ENCODE results near the gene SPOUT1.
A peak's percentile ranks its signal among the peaks of the same experiment; 100 is the strongest.

The SPOUT1 gene

DNA sequence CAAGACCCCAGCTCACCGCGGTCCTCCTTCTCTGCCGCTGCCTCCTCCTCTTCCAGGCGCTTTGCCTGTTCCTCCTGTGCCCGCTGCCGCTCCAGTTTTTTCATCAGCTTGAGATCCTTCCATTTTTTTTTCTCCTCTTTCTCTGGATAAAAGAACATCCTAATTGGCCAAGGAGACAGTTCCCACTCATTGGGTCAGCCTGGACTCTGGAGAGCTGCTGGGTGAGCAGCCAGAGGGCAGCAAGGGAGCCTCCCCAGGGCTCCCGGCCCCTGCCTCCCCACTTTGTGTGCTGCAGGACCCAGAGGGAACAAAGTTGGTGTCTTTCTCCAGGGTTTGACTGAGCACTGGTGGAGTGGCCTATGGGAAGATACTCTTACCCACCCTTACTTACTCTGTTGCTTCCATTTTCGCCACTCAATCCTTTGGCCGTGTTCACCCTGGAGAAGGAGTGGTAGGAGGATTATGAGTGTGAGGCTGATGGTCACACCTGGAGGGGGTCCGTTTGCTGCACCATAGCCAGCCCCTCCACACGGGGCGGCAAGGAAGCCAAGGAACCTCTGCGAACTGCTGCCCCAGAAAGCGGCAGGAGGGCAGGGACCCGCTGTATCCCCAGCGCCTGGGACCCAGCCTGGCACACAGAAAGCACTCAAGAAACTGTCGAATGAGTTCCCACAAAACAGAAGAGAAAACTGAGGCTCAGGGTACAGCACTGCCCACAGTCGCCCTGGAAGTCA, 708 bp downstream of the SPOUT1 start:
- peak overlapping the region; percentile 82 for H3K4me3 ChIP-seq (ENCODE audit: control insufficient read depth, low read depth, low read length)
- TF ChIP-seq, protein P1, sequence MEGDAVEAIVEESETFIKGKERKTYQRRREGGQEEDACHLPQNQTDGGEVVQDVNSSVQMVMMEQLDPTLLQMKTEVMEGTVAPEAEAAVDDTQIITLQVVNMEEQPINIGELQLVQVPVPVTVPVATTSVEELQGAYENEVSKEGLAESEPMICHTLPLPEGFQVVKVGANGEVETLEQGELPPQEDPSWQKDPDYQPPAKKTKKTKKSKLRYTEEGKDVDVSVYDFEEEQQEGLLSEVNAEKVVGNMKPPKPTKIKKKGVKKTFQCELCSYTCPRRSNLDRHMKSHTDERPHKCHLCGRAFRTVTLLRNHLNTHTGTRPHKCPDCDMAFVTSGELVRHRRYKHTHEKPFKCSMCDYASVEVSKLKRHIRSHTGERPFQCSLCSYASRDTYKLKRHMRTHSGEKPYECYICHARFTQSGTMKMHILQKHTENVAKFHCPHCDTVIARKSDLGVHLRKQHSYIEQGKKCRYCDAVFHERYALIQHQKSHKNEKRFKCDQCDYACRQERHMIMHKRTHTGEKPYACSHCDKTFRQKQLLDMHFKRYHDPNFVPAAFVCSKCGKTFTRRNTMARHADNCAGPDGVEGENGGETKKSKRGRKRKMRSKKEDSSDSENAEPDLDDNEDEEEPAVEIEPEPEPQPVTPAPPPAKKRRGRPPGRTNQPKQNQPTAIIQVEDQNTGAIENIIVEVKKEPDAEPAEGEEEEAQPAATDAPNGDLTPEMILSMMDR (conservative IDR thresholded peaks at IDR 0.05; ENCODE audit: control insufficient read depth, insufficient read depth, low read depth, low read length), result no peak
- DNase-seq (ENCODE audit: low read depth), result no peak

DNA sequence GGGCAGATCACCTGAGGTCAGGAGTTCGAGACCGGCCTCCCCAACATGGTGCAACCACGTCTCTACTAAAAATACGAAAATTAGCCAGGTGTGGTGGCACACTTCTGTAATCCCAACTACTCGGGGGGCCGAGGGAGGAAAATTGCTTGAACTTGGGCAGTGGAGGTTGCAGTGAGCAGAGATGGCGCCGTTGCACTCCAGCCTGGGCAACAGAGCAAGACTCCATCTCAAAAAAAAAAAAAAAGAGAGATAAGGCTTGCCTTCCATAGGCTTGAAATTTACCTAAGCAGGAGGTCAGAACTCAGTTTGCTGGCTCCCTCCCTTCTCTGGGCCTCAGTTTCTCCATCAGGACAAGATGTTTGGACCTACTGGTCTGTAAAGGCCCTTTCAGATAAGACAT, 1.3 kb downstream of the SPOUT1 start:
- no peak overlapping the region for H3K4me3 ChIP-seq (ENCODE audit: control insufficient read depth, low read depth, low read length)
- TF ChIP-seq, protein P1 (conservative IDR thresholded peaks at IDR 0.05; ENCODE audit: control insufficient read depth, insufficient read depth, low read depth, low read length), result no peak
- DNase-seq (ENCODE audit: low read depth), result no peak

DNA sequence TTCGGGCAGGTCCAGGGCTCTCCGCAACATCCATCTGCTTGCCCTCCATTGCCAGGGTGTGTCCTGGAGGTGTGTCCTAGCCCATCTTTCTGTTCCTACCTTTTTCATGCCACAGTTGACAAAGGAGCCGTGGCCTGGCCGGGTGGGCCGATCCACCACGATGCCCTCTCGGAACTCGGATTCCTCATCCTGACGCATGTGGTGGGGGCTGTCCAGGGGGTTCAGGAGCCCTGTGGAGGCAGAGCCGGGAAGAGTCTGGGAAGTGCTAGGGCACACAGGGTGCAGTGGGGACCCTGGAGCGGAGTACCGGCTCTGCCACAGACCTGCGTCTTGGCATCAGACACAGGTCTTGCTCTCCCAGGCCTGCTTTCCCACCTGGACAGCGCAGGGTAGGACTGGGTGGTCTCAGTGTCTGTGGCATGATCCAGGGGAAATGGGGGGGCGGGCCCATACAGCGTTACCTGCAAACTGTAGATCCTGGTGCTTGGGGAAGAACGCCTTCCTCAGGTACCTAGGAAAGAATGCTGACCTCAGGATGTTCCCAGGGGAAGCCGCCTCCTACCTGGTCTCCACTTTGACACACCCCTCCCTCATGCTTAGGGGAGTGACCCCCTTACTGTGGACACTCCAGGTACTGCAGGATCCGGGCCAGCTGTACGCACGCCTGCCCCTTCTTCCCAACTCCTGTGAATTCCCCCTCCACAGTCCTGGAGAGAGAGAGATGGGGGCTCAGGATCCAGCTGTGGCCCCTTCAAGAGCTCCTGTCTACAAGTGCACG, 3.5 kb downstream of the SPOUT1 start:
- H3K4me3 ChIP-seq (ENCODE audit: control insufficient read depth, low read depth, low read length), result no peak overlapping the region
- TF ChIP-seq, protein P1 (conservative IDR thresholded peaks at IDR 0.05; ENCODE audit: control insufficient read depth, insufficient read depth, low read depth, low read length), result no peak

DNA sequence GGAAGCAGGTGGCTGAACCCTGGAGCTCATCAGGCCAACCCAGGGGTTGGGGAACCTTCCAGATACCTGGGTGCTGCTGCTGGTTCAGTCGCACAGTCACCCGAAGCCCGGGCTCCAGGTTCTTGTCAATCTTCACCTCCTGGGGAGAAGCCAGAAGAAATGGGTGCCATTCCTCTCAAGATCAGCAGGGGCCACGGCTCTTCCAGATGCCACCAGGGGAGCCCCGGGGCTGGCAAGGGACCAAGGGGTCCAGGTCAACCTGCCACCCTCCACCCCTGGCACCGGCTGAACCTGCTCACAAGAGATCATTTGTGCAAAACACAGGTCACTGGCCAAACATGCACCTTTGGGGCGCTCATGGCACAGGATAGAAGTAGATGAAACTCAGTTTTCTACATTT, 4.7 kb downstream of the SPOUT1 start:
- no peak for DNase-seq (ENCODE audit: low read depth)
- TF ChIP-seq, protein P1 (conservative IDR thresholded peaks at IDR 0.05; ENCODE audit: control insufficient read depth, insufficient read depth, low read depth, low read length), result no peak
- no peak overlapping the region for H3K4me3 ChIP-seq (ENCODE audit: control insufficient read depth, low read depth, low read length)

More for the DNA sequence above, 3.5 kb downstream of the SPOUT1 start:
- DNase-seq (ENCODE audit: low read depth), result no peak

DNA sequence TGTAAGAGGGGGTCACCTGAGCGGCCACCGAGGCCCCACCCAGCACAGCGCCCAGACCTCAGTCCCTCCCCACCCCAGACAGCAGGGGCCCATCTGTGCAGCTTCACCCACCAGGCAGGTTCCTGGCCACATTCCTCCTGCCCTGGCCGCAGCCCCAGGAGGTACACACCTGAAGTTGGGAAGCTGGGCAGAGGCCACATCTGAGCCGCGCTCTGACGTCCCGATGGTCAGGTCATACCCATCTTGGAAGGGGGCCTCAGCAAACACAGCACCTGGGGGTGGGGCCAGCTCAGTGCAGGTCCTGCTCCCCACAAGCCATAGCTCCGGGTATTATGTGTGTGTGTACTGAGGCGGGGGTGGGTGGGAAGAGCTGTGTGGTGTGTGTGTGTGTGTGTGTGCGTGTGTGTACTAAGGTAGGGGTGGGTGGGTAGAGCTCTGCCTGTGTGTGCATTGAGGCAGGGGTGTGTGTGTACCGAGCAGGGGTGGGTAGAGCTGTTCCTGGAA, 5.6 kb downstream of the SPOUT1 start:
- TF ChIP-seq, protein P1 (conservative IDR thresholded peaks at IDR 0.05; ENCODE audit: control insufficient read depth, insufficient read depth, low read depth, low read length), result no peak
- no peak overlapping the region for H3K4me3 ChIP-seq (ENCODE audit: control insufficient read depth, low read depth, low read length)

DNA sequence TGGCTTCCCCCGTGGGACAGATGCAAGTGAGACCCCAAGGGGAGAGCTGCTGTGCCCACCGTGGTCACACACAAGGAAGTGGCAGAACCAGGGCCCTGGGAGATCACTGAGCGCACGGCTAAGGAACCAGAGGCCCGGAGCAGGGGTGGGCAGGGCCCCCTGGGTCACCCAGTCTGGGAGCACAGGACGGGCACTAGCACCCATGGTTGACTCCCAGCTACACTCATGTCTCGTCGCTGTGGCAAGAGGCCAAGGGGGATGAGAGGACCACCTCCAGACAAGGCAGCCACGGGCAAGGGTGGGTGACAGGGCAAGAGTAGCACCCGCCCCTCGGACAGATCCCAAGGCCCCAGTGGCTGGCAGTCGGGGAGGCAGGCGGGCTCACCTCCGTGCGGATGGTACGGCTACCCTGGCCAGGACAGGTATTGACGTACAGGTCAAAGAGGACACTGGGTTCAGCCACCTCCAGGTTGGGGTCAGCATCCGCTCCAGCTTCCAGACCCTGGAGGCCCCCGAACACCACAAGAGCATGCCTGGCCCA, 6.2 kb downstream of the SPOUT1 start:
- H3K4me3 ChIP-seq (ENCODE audit: control insufficient read depth, low read depth, low read length), result no peak overlapping the region
- TF ChIP-seq, protein P1 (conservative IDR thresholded peaks at IDR 0.05; ENCODE audit: control insufficient read depth, insufficient read depth, low read depth, low read length), result no peak
- no peak for DNase-seq (ENCODE audit: low read depth)

More for the DNA sequence above, 5.6 kb downstream of the SPOUT1 start:
- no peak for DNase-seq (ENCODE audit: low read depth)

Measured in fibroblast of mammary gland (primary cell).